Tibial nerve (tissue), 4 donors: Measurements from ENCODE around the gene USP20. TPM values are rescaled to one million over a fixed set of nuclear protein-coding genes. Genes with fewer than 3 reads are reported as not detected.

Experiments used
- DNase-seq, 2 donors: peaks; one replicate each; pipeline ENCODE4 v3.0.0-alpha.2; 2019; ENCODE audit warnings: low spot score in 2 of 2
- H3K27ac ChIP-seq, 4 donors: fragments of 200-600 bp; sonication (generic) in 3 of 4; one replicate each; pipeline ENCODE4 v1.5.1; 2017 to 2019; ENCODE audit warnings: mild to moderate bottlenecking in 1 of 4
- H3K27me3 ChIP-seq, 2 donors: fragments of 200-600 bp; sonication (generic) in 1 of 2; one replicate each; pipeline versions ENCODE4 v1.5.1 to v1.6.0; 2017 to 2019
- H3K36me3 ChIP-seq, 3 donors: fragments of 200-600 bp; sonication (generic); one replicate each; pipeline ENCODE4 v1.5.1; 2018 to 2019
- H3K4me1 ChIP-seq, 4 donors: fragments of 200-600 bp; sonication (generic) in 3 of 4; one replicate each; pipeline ENCODE4 v1.5.1; 2017 to 2019
- H3K4me3 ChIP-seq, 4 donors: fragments of 200-600 bp; sonication (generic) in 3 of 4; one replicate each; pipeline ENCODE4 v1.5.1; 2017 to 2019; ENCODE audit warnings: mild to moderate bottlenecking in 1 of 4, moderate library complexity in 1 of 4
- H3K9me3 ChIP-seq, 4 donors: fragments of 200-600 bp; sonication (generic) in 3 of 4; one replicate each; pipeline ENCODE4 v1.5.1; 2017 to 2019
- EP300 ChIP-seq, 2 donors: sonication (generic); formaldehyde crosslinking; IDR thresholded peaks; one replicate each; pipeline ENCODE4 v1.6.1; 2017; ENCODE audit warnings: antibody characterized with exemption in 2 of 2, mild to moderate bottlenecking in 1 of 2
- POLR2A ChIP-seq, 2 donors: fragments of 450-650 bp; IDR thresholded peaks; one replicate each; pipeline ENCODE4 v1.6.1; 2017; ENCODE audit warnings: antibody characterized with exemption in 2 of 2, mild to moderate bottlenecking in 2 of 2, moderate library complexity in 2 of 2
- WGBS, 2 donors: methylation state at CpG; one replicate each; pipeline ENCODE4 v1.1.5; 2018; 5-methylcytosine and 5-hydroxymethylcytosine counted together
- total RNA-seq, 4 donors: library from RNA; depleted of rRNA; stranded (reverse); fragments of >200 nt; gene quantifications; one replicate each; pipeline ENCODE4 v1.1.0, GENCODE V29; 2016
- TF ChIP-seq, protein P1 (sequence below), 5 experiments: fragments of 200-600 bp in 3 of 5; fragments of 450-650 bp in 2 of 5; sonication (generic) in 3 of 5; IDR thresholded peaks; one replicate each; pipeline ENCODE4 v1.5.1; 2016 to 2019; ENCODE audit warnings: antibody characterized with exemption in 5 of 5, mild to moderate bottlenecking in 3 of 5, moderate library complexity in 2 of 5

USP20 gene
- total RNA-seq, 4 donors from 2014 or later: 20.1 to 50.1 (median 24.1) TPM

DNA sequence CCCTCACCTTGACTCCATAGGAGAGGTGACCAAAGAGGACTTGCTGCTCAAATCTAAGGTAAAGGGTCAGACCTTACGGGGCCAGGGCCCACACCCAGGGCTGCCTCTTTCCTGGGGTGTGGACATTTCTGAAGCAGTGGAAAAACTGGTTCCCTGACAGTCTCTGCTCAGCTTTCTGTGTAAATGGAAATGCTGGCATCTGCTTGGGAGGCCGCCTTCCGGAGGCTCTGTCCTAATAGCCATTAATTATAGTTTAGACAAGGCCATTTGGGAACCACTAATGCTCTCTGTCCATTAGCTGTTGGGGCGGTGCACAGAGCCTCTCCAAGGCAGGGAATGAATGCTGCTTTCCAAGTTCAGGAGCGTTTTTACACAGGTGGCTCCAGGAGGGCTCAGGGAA lies 17.3 kb downstream of the USP20 start:
- no peak overlapping the region for H3K27ac ChIP-seq
- no peaks in the 10 kb centered on the region for H3K27me3 ChIP-seq
- DNase-seq: no peak
- H3K9me3 ChIP-seq: no peaks in the 10 kb centered on the region
- H3K4me3 ChIP-seq: no peak overlapping the region
- peaks cover 0 to 84% (median 14%) of the 10 kb centered on the region in 3 donors for H3K36me3 ChIP-seq
- 76 to 91% methylated on average over 5 of the region's 5 CpGs for WGBS, 2 donors
- no peak for TF ChIP-seq POLR2A (IDR thresholded peaks at IDR 0.05)
- TF ChIP-seq EP300 (IDR thresholded peaks at IDR 0.05): no peak
- TF ChIP-seq, protein P1, sequence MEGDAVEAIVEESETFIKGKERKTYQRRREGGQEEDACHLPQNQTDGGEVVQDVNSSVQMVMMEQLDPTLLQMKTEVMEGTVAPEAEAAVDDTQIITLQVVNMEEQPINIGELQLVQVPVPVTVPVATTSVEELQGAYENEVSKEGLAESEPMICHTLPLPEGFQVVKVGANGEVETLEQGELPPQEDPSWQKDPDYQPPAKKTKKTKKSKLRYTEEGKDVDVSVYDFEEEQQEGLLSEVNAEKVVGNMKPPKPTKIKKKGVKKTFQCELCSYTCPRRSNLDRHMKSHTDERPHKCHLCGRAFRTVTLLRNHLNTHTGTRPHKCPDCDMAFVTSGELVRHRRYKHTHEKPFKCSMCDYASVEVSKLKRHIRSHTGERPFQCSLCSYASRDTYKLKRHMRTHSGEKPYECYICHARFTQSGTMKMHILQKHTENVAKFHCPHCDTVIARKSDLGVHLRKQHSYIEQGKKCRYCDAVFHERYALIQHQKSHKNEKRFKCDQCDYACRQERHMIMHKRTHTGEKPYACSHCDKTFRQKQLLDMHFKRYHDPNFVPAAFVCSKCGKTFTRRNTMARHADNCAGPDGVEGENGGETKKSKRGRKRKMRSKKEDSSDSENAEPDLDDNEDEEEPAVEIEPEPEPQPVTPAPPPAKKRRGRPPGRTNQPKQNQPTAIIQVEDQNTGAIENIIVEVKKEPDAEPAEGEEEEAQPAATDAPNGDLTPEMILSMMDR (IDR thresholded peaks at IDR 0.05): no peak
- H3K4me1 ChIP-seq: peaks cover 0 to 12% (median 0%) of the 10 kb centered on the region in 4 donors

DNA sequence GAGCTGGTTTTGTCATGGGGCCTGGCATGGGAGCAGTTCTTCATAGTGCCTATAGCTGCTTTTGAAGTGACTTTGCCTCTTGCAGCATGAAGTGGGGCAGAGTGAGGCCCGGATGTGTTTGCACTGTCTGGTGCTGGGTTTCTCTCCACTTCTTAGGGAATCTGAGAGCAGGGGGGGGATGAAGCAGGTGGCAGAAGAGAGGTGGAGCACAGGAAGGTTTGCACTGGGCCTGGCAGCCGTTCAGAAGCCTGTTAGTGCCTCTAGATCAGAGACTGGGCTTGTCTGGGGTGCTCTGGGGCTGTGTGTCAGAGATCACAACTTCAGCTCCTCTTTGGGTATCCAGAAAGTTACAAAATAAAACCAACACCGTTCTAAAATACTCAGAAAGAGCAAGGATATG lies 18.4 kb downstream of the USP20 start:
- no peaks in the 10 kb centered on the region for H3K9me3 ChIP-seq
- H3K4me3 ChIP-seq: no peak overlapping the region
- 56 to 59% methylated on average over 3 of the region's 3 CpGs for WGBS, 2 donors
- no peaks in the 10 kb centered on the region for H3K27me3 ChIP-seq
- no peak overlapping the region for H3K27ac ChIP-seq
- H3K36me3 ChIP-seq: peaks cover 0 to 94% (median 21%) of the 10 kb centered on the region in 3 donors
- H3K4me1 ChIP-seq: peaks cover 0 to 12% (median 0%) of the 10 kb centered on the region in 4 donors
- no peak for TF ChIP-seq EP300 (IDR thresholded peaks at IDR 0.05)
- TF ChIP-seq, protein P1 (IDR thresholded peaks at IDR 0.05): no peak
- TF ChIP-seq POLR2A (IDR thresholded peaks at IDR 0.05): no peak
- DNase-seq: no peak

DNA sequence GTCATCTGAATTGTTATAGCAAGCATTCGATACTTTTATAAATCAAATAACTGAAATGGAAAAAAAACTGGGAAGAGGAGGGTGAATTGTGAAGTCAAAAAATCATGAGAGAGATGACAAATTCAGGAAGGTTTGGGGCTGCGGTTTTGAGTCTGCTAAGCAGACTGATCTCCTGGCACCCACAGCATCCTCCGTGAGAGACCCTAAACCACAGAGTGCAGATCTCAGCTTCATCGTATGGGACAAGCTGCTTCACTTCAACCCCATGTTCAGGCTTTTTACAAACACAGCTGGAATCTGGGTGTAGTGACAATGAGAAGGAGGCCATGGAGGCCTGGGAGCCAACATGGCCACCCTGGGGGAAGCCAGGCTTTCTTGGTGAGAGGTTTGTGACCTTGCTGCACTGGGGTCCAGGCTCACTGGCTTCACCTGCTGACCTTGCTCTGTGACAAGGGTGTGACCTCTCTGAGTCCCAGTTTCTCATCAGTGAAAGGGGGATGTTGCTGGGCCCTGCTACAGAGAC lies 19.4 kb downstream of the USP20 start:
- Histone ChIP-seq H3K4me3 (no peak overlapping the region), H3K27me3 (no peaks in the 10 kb centered on the region), H3K27ac (no peak overlapping the region), H3K4me1 (peaks cover 0 to 4% (median 0%) of the 10 kb centered on the region in 4 donors), H3K36me3 (peaks cover 0 to 93% (median 22%) of the 10 kb centered on the region in 3 donors), H3K9me3 (no peaks in the 10 kb centered on the region)
- 88 to 94% methylated on average over 4 of the region's 4 CpGs for WGBS, 2 donors
- DNase-seq: no peak
- TF ChIP-seq EP300 (IDR thresholded peaks at IDR 0.05) (no peak), POLR2A (IDR thresholded peaks at IDR 0.05) (no peak)
- TF ChIP-seq, protein P1 (IDR thresholded peaks at IDR 0.05): no peak

DNA sequence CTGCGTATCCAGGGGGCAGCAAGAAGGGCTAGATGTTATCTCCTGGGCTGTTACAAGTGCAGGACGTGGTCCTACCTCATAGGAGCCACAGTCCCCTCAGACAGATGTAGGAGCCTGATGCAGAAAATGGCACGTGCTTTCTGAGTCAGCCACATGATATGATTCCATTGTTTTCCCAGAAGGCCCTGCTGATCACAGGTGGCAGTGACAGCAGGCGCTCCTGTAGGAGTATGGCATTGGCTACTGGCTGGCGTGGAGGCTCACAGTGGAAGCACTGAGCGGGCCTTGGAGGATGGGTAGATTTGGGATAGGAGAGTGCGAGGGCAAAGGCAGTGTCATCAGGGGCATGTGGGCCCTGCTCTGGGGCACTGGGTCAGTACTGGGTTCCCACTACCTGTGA lies 21.9 kb downstream of the USP20 start:
- WGBS, 2 donors: 85 to 92% methylated on average over 7 of the region's 7 CpGs
- no peak for DNase-seq
- Histone ChIP-seq H3K9me3 (no peaks in the 10 kb centered on the region), H3K36me3 (peaks cover 3 to 88% (median 36%) of the 10 kb centered on the region in 3 donors), H3K4me3 (no peak overlapping the region), H3K27me3 (no peaks in the 10 kb centered on the region), H3K4me1 (peaks cover 0 to 4% (median 0%) of the 10 kb centered on the region in 4 donors), H3K27ac (no peak overlapping the region)
- TF ChIP-seq, protein P1 (IDR thresholded peaks at IDR 0.05): no peak
- TF ChIP-seq POLR2A (IDR thresholded peaks at IDR 0.05) (no peak), EP300 (IDR thresholded peaks at IDR 0.05) (no peak)

DNA sequence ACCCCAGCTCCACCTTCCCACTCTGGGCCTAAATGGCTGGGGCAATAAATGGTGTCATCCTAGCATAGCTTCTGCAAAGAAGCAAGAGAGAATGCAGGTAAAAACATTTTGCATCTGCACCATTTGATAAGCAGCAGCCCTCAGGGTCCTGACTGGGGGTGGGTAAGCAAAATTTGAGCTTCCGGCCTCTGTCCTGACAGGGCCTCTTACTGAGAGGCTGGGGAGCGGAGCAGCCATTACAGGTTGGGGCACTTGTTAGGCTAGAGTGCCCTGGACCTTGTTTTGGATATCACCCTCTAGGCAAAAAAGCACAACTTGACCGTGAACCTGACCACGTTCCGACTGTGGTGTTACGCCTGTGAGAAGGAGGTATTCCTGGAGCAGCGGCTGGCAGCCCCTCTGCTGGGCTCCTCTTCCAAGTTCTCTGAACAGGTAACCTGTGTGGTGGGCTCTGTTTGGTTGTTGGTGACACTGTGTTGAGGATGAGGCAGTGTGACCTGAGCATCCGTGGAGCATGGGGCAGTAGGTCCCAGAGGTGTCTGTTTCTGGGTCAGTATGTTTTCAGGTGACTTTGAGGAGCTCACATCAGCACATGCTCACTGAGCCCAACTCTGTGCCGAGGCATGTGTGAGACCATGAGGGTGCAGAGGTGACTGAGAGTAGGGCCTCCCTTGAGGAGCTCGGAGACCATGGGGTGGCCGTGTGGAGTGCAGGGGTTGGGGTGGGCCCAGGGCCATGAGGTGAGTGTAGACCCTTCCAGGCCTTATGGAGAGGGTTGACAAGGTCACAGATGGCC lies 23.1 kb downstream of the USP20 start:
- 84 to 89% methylated on average over 8 to 10 of the region's 11 CpGs for WGBS, 2 donors
- peaks cover 3 to 87% (median 29%) of the 10 kb centered on the region in 3 donors for H3K36me3 ChIP-seq
- no peak overlapping the region for H3K27ac ChIP-seq
- no peaks in the 10 kb centered on the region for H3K27me3 ChIP-seq
- TF ChIP-seq EP300 (IDR thresholded peaks at IDR 0.05): no peak
- TF ChIP-seq, protein P1 (IDR thresholded peaks at IDR 0.05): no peak
- no peak for TF ChIP-seq POLR2A (IDR thresholded peaks at IDR 0.05)
- H3K9me3 ChIP-seq: no peaks in the 10 kb centered on the region
- H3K4me1 ChIP-seq: peaks cover 0 to 4% (median 0%) of the 10 kb centered on the region in 4 donors
- no peak overlapping the region for H3K4me3 ChIP-seq
- DNase-seq: no peak
